ENCODE data around the gene STAT1. TPM values are rescaled to one million over a fixed set of nuclear protein-coding genes. Genes with fewer than 3 reads are reported as not detected.

The STAT1 gene
- total and polyA plus RNA-seq, 8 donors, result 8.2 to 51.8 (median 24.4) TPM

DNA sequence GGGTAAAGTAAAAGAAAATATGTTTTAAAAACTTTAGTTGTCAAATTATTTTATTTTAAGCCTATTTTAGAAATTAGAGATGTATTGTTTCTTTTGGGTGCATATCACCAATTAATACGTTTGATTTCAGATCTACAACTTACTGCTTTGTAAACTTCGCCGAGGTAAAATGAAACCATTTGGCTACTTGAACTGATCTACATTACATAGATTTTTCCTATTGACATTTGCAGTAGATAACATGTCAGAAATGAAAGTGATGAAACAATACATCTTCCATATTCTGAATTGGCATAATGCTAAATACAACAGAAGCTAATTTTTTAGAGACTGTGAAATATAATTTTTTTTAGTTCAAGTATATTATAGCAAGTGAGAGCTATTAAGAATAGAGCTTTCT is 93.9 kb downstream of the STAT1 start:
- peak in 2 of 4 donors; percentile 61 to 72 for ATAC-seq
- Histone ChIP-seq H3K27ac (no peak overlapping the region), H3K4me3 (no peak overlapping the region), H3K27me3 (no peaks in the 10 kb centered on the region), H3K36me3 (peaks cover 0 to 29% (median 6%) of the 10 kb centered on the region in 3 donors), H3K9me3 (no peaks in the 10 kb centered on the region), H3K4me1 (peaks cover 0 to 10% (median 8%) of the 10 kb centered on the region in 3 donors)
- TF ChIP-seq, protein P1, sequence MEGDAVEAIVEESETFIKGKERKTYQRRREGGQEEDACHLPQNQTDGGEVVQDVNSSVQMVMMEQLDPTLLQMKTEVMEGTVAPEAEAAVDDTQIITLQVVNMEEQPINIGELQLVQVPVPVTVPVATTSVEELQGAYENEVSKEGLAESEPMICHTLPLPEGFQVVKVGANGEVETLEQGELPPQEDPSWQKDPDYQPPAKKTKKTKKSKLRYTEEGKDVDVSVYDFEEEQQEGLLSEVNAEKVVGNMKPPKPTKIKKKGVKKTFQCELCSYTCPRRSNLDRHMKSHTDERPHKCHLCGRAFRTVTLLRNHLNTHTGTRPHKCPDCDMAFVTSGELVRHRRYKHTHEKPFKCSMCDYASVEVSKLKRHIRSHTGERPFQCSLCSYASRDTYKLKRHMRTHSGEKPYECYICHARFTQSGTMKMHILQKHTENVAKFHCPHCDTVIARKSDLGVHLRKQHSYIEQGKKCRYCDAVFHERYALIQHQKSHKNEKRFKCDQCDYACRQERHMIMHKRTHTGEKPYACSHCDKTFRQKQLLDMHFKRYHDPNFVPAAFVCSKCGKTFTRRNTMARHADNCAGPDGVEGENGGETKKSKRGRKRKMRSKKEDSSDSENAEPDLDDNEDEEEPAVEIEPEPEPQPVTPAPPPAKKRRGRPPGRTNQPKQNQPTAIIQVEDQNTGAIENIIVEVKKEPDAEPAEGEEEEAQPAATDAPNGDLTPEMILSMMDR (IDR thresholded peaks at IDR 0.05), result no peak
- intact Hi-C loops (cut with DNase I), result no loop called here
- no peak for DNase-seq
- no peak for FAIRE-seq
- WGBS, 2 donors, result 38 to 43% methylated on average over 3 of the region's 3 CpGs

Other genes with a start within 250 kb of the STAT1 start
- gene GLS, start 133.3 kb downstream of the STAT1 start, total RNA-seq, result 10 to 100 TPM; 30.4 to 84.4 (median 51.6) TPM
- 10 to 100 TPM; 20.5 to 54.3 TPM for gene GLS, start 133.3 kb downstream of the STAT1 start, polyA plus RNA-seq
- gene STAT4, start 136.8 kb upstream of the STAT1 start, total RNA-seq, result 1 to 10 TPM in 5 of 6 donors, under 1 TPM in 1; 0.60 to 2.5 (median 1.4) TPM
- gene STAT4, start 136.8 kb upstream of the STAT1 start, polyA plus RNA-seq, result 1 to 10 TPM; 2.0 to 6.4 TPM
- 100 to 1,000 TPM in 1 of 6 donors, 10 to 100 TPM in 5; 54.2 to 102 (median 58.4) TPM for gene MYO1B, start 231.2 kb upstream of the STAT1 start, total RNA-seq
- gene MYO1B, start 231.2 kb upstream of the STAT1 start, polyA plus RNA-seq, result 10 to 100 TPM; 28.6 to 48.3 TPM

Measured in pancreas (tissue), 10 donors.